Endothelial cell of umbilical vein (primary cell): ENCODE data around the gene SECTM1.

ENCODE experiments used
- EZH2 ChIP-seq: IDR thresholded peaks from 2 replicates; pipeline ENCODE4 v1.6.1; 2012; ENCODE audit warnings: borderline replicate concordance, low read depth, mild to moderate bottlenecking, moderate library complexity, low read length, inconsistent platforms; ENCODE audit not compliant: severe bottlenecking
- FOS ChIP-seq: IDR thresholded peaks from 2 replicates; pipeline ENCODE4 v1.6.1; 2011; ENCODE audit warnings: mild to moderate bottlenecking, low read length, moderate library complexity, borderline replicate concordance; ENCODE audit not compliant: insufficient read depth
- GATA2 ChIP-seq: IDR thresholded peaks from 2 replicates; pipeline ENCODE4 v1.7.0; 2011; ENCODE audit warnings: low read depth, mild to moderate bottlenecking, moderate library complexity, mixed read lengths, low read length; ENCODE audit not compliant: insufficient read length, insufficient read depth
- MAX ChIP-seq: IDR thresholded peaks from 2 replicates; pipeline ENCODE4 v1.6.1; 2011; ENCODE audit not compliant: insufficient read depth, insufficient read length
- MYC ChIP-seq: IDR thresholded peaks from one replicate; pipeline ENCODE4 v1.6.1; 2011; ENCODE audit warnings: mild to moderate bottlenecking, low read depth, low read length
- POLR2A ChIP-seq: IDR thresholded peaks from 2 replicates; pipeline ENCODE4 v1.6.1; 2012; ENCODE audit warnings: low read depth, mild to moderate bottlenecking, control low read depth, low read length
- TF ChIP-seq, protein P1 (sequence below), 2 donors: IDR thresholded peaks; 1 replicate in 1 of 2; 2 replicates in 1 of 2; pipeline ENCODE4 v1.5.1; 2011; ENCODE audit warnings: low read length in 2 of 2, mild to moderate bottlenecking in 2 of 2, moderate library complexity in 2 of 2, control low read depth in 1 of 2, inconsistent platforms in 1 of 2, low read depth in 1 of 2; ENCODE audit not compliant: insufficient read depth in 1 of 2; ENCODE audit errors: extremely low read depth in 1 of 2

GRCh38 chr17:82276938-82277337 lies 56.6 kb downstream of the SECTM1 start:
- TF ChIP-seq MAX (no peak), GATA2 (no peak), EZH2 (no peak), FOS (no peak), MYC (no peak), POLR2A (no peak)
- TF ChIP-seq, protein P1, sequence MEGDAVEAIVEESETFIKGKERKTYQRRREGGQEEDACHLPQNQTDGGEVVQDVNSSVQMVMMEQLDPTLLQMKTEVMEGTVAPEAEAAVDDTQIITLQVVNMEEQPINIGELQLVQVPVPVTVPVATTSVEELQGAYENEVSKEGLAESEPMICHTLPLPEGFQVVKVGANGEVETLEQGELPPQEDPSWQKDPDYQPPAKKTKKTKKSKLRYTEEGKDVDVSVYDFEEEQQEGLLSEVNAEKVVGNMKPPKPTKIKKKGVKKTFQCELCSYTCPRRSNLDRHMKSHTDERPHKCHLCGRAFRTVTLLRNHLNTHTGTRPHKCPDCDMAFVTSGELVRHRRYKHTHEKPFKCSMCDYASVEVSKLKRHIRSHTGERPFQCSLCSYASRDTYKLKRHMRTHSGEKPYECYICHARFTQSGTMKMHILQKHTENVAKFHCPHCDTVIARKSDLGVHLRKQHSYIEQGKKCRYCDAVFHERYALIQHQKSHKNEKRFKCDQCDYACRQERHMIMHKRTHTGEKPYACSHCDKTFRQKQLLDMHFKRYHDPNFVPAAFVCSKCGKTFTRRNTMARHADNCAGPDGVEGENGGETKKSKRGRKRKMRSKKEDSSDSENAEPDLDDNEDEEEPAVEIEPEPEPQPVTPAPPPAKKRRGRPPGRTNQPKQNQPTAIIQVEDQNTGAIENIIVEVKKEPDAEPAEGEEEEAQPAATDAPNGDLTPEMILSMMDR (IDR thresholded peaks at IDR 0.05; ENCODE audit: extremely low read depth in 1 of 2, insufficient read depth in 1 of 2, low read depth in 1 of 2, low read length in 2 of 2), result no peak
